K562 (cell line): ENCODE measurements around the gene GRAMD1B.

ENCODE experiments used
- EZH2 ChIP-seq: IDR thresholded peaks from 2 replicates; pipeline ENCODE4 v1.6.1; 2012; ENCODE audit warnings: low read depth, mild to moderate bottlenecking, inconsistent platforms, low read length, borderline replicate concordance
- NCOA6 ChIP-seq: fragments of 450-650 bp; IDR thresholded peaks from 2 replicates; pipeline ENCODE4 v1.6.1; 2017; ENCODE audit warnings: mild to moderate bottlenecking
- POLR2AphosphoS5 ChIP-seq: IDR thresholded peaks from 2 replicates; pipeline ENCODE4 v1.6.1; 2011; ENCODE audit warnings: mild to moderate bottlenecking, low read depth, low read length, moderate library complexity; ENCODE audit not compliant: control insufficient read depth, insufficient read depth
- ZBTB8A ChIP-seq: fragments of 450-650 bp; IDR thresholded peaks from 2 replicates; pipeline ENCODE4 v1.6.1; 2018; ENCODE audit warnings: mild to moderate bottlenecking, moderate library complexity; ENCODE audit not compliant: partially characterized antibody

DNA sequence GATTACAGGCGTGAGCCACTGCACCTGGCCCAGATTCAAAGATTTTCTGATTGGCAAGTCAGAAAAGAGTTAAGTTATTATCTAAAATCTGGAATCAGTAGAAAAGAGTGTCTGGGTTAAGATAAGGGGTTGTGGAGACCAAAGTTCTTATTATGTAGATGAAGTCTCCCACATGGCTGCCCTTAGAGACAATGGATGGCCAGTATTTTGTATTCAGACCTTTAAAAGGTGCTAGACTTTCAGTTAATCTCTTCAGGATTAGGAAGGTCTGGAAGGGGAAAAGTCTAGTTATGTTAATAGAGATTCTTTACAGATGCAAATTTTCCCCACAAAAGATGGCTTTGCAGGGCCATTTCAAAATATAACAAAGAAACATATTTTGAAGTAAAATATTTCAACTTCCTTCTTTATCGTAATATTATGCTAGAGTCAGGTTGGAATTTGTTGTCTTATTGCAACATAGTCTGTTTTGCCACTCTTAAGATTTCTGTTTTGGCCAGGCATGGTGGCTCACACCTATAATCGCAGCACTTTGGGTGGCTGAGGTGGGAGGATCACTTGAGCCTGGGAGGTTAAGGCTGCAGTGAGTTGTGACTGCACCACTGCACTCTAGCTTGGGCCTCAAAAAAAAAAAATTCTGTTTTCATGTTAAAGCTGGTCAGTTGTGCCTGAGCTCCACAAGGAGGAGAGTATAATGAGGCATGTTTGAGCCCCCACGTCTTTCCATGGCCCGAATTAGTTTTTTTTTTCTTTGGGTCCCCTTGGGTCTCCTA lies 14.0 kb downstream of the GRAMD1B start:
- TF ChIP-seq EZH2, result no peak
- no peak for TF ChIP-seq POLR2AphosphoS5
- no peak for TF ChIP-seq NCOA6
- no peak for TF ChIP-seq ZBTB8A
